Measurements from ENCODE around the gene PLEKHF1.

DNA sequence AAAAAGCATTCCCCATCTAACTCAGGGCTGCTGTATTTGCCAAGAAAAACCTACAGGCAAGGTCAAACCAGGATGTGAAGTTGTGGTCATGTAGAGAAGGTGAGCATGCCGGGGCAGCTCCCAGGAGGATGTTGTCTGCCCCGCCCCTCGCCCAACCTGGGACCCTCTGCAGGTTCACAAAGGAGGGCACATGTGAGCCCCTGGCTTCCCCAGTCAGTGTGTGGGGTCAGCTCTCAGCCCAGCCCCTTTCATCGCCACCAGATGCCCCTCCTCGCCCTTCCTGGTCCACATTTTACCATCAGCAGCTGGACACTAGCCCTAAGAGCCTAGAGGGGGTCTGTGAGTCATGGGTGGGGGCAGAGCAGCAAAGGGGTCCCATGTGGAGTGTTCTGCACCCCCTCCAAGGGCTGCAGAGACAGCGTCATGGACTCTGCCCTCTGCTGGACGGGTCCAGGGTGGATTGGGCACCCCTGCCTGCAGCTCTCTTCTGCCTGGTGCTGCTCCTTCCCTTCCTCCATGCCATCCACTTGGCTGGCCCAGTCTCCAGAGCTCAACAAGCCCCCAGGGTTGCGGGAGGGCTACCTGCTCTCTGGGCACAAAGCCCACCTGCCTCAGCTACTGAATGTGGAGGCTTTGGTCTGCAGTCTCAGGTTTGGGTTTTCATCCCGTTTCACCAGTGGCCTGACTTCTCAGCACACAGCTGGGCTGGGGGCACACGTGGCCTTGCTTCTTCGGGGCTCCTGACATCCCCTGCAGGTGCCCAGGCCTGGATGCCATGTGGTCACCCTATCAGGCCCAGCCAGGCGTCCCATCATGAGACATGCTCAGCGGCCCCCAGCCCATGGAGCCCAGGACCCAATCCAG, 3.7 kb downstream of the PLEKHF1 start:
- TF ChIP-seq EZH2phosphoT487 (IDR thresholded peaks at IDR 0.05; ENCODE audit: low read length) = no peak
- TF ChIP-seq, protein P1, sequence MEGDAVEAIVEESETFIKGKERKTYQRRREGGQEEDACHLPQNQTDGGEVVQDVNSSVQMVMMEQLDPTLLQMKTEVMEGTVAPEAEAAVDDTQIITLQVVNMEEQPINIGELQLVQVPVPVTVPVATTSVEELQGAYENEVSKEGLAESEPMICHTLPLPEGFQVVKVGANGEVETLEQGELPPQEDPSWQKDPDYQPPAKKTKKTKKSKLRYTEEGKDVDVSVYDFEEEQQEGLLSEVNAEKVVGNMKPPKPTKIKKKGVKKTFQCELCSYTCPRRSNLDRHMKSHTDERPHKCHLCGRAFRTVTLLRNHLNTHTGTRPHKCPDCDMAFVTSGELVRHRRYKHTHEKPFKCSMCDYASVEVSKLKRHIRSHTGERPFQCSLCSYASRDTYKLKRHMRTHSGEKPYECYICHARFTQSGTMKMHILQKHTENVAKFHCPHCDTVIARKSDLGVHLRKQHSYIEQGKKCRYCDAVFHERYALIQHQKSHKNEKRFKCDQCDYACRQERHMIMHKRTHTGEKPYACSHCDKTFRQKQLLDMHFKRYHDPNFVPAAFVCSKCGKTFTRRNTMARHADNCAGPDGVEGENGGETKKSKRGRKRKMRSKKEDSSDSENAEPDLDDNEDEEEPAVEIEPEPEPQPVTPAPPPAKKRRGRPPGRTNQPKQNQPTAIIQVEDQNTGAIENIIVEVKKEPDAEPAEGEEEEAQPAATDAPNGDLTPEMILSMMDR (IDR thresholded peaks at IDR 0.05; ENCODE audit: low read length) = 0 out of 2 replicates have a peak, but pooled peaks have one; percentile 3
